Measurements from ENCODE around the gene LTB4R.

GRCh38 chr14:24296341-24297157, 14.8 kb upstream of the LTB4R start:
- TF ChIP-seq GATA1 (IDR thresholded peaks at IDR 0.05; ENCODE audit: low read depth, low read length) (no peak), POLR2A (IDR thresholded peaks at IDR 0.05; ENCODE audit: low read length) (no peak)
